Activated CD4-positive, alpha-beta T cell treated with anti-CD3 and anti-CD28 coated beads, Interleukin-2, amount 50 U/mL, for 48 hours (primary cell): Measurements from ENCODE around the gene ZNF32.
A peak's percentile ranks its signal among the peaks of the same experiment; 100 is the strongest.
"Not testable (repeated sequence)": the region's sequence is repeated elsewhere in the genome, so short reads cannot be mapped to it uniquely, and the experiment has no call there.

Experiments used
- DNase-seq, 2 experiments: peaks; one replicate each; pipeline ENCODE4 v3.0.0-alpha.2; 2020

The ZNF32 gene

DNA sequence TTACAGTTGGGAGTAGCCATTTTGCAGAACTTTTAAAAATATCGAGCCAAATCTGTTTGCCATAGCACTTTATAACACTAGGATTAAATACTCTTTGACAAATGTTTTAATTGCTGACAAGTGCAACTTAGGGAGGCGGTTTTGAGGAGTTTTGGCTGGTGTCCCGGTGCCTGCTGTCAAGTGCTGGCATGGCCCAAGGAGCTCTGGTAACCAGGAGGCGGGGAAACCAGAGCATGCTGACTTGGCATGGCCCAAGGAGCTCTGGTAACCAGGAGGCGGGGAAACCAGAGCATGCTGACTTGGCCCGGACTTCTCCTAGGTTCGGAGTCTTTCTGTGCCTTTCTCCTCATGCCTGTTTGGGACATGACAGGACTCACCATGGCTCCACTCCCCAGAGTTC lies 30.8 kb upstream of the ZNF32 start:
- DNase-seq: no peak

DNA sequence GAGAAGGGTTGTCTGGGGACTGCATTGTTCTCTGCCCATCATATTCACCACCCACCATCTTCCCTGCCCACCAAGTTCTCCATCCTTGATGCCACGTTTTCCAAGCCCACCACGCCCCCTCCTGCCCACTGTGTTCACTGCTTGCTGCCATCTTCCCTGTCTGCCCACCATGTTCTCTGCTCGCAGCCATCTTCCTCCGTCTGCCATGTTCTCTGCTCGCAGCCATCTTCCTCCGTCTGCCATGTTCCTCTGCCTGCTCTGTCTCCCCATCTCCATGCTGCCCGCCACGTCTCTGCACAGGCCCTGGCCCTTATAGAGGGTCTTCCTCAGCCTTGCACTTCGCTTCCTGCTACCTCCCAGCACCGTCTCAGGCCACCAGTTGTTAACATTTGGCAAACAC lies 30.0 kb upstream of the ZNF32 start:
- no peak for DNase-seq

DNA sequence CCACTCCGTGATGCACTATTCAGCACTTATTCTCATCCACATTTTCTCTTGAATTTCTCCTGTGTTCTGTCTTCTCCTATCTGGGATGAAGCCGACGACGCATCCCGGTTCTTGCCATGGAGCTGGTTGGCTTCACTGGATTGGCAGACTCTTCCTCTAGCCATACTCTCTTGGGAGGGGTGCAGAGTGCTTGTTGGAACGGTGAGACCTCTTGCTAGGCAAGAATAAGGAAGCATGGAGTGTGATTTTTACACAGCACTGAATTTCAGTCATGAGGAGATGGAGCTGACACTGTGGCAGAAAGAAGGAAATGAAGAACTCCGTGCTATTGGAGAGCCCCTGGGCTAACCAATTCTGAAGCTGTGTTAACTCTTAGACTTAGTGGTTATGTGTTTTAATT lies 28.2 kb upstream of the ZNF32 start:
- no peak for DNase-seq

DNA sequence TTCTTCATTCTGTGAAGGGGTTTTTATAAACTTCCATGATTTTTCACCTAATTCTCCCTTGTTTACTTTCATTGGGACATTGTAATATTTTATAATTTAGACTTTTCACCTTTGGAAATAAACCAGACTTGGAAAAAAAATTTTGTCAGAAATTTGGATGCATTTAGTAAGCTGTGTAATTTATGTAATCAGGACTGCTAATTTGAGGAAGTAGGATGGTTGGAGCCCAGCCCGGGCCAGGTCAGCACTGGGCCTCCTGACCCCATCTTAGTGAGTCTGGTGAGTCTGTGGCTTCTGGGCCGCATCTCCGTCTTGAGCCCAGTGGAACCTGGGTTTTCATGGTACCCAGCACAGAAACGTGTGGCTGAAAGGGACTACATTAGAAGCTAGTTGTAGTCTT lies 27.6 kb upstream of the ZNF32 start:
- no peak for DNase-seq

DNA sequence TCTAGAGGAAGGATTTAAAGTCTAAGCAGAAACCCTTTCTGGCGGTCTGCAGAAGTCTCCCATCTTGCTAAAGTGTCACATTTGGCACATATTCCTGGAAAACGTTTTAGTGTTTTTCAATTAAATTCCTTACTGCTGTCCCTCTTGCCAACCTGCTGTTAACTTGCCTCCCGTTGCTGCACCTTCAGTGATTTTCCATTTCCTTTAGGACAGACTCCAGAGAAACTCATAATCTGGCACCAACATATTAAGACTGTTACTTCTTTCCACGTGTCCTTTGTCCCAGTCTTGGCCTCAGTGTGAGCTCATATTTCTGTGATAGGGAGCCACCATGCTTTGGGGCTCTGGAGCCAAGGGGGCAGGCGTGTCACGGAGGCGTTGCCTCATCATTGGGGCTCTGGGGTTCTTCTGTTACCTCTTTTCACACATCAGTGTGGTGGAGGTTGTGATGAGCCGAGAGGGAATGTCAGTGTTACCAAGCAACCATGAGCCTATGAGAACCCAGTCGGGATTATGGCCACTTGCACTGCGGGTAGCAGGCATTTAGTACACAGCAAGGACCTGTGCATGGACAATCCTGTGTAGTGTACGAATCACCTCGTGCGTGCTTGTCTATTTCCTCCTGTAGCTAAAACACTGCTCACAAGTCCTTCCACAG lies 26.0 kb upstream of the ZNF32 start:
- DNase-seq: no peak

DNA sequence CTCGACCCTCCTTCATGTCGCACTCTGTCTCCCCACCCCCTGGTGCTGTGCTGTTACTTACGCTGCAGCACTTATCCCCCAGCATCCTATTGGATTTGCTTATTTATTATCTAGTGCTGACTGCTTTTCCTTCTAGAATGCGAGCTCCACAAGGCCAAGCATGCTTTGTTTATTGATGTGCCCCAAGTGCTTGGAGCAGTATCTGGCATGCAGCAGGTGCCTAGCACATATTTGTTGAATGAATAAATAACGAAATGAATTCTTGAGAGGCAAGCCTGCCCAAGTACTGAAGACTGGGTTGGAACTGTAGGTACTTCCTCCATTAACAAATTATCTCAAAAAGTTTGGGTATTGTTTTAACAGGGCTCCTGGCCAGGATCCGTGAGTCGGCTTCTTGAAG lies 24.8 kb upstream of the ZNF32 start:
- no peak for DNase-seq

DNA sequence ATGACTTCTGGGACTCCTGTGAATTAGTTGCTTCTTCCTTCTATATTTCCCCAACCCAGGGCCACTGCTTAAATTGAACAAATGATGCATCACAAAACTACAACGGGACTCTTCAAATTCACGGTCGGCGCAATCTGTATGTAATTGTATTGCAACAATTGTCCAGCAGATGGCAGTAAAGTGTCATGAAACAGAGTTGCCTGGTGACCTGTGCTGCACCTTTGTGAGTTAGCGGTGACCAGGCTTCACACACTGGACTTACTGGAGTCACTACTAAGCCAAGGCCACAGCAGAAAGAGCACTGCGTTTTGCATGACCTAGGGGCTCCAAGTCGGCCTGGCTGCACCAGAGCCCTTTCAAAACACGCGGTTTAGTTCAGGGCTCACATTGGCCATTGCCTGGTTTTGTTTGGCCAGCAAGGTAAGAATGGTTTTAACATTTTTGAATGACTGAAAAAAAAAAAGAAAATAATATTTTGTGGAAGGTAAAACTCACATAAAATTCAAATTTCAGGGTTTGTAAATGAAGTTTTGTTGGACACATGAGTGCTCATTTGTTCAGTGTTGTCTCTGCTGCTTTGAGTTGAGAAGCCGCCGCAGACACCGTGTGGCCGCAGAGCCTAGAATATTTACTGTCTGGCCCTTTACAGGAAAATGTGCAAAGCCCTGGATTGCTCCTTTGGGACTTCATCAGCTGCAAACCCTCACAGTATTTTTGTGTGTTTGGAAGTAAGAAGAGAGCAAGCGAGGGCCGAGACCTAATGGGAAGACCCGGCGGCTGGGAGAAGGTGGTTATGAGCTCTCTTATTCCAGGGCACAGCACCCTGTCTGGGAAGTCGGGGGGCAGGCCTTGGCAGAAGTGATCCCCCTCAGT lies 23.2 kb upstream of the ZNF32 start:
- DNase-seq: peak; percentile 15 to 50

DNA sequence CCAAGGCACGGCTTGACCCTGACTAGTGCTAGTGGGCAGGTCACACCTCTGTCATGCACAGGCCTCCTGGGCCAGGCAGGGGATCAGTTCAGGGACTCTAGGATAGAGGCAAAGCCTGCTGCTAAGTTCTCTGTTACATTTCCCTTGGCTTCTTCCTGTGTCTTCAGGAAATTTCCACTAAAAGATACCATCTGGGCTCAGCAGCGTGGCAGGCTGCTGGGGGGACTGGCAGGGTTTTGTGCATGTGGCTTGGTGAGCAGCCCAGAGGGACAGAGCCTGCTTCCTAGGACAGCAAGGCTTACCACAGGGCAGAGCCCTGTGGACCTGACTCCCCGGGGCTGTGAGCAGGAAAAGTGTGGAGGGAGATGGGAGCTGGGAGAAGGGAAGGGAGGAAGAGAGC lies 20.7 kb upstream of the ZNF32 start:
- no peak for DNase-seq

DNA sequence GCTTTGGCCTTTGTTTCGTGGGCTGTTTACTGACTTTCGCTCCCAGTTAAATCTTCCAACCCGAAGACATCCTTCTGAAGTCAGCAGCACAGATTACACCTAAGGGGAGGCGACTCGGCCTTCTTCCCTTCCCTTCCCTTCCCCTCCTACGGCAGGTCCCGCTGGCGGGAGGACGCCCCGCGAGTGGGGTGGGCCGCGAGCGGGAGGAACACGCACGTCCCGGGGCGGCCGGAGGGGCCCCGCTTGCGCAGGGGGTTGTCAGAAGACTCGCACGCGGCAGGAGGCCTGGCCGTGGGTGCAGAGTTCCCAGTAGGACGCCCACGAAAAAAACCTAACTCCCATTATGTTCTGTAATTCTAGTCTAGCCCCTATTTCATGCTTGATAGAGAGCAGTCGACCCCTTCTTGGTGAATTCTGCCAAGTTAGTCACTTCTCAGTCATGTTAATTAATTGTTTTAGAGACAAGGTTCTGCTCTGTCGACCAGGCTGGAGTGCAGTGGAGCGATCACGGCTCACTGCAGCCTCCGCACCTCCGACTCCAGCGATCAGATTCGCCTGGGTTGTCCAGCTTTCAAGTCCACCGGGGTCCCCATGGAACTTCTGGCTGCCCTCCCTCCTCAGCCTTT lies 19.2 kb upstream of the ZNF32 start:
- no peak for DNase-seq

DNA sequence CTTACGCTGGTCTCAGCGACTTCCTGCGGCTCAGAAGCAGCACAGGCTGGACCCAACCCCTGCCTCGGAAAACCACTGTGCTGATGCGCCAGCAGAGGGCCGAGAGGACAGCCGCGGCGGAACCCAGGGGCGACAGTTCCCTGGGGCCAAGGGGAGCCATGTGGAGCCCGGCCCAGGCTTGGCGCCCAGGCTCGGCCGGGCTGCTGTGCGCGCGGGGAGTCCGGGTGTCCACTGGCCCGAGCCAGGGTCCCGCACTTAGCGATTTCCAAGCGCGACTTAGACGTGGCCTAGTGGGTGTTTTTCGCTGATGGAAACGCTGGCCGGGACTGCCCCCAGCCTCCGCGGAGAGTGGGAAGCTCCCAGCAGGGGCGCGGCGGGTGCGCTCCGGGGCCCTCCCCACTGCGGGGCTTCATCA lies 18.6 kb upstream of the ZNF32 start:
- DNase-seq: no peak

DNA sequence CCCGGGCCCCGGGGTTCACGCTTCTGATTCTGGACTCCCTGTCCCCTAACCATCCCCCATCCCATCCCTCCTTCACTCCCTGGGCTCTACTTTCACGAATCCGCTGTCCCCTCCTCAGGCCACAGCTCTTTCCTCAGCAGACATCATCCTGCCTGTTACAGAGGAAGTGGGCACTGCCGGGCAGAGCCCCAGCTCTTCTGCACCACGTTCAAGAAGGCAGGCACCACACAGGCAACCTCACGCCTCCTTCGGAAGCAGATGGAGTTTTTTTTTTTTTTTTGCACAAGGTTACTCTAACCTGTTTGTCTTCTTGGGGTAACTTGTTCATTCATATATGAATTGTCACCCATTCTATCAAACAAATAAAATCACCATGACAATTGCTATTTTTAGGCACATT lies 17.9 kb upstream of the ZNF32 start:
- no peak for DNase-seq

DNA sequence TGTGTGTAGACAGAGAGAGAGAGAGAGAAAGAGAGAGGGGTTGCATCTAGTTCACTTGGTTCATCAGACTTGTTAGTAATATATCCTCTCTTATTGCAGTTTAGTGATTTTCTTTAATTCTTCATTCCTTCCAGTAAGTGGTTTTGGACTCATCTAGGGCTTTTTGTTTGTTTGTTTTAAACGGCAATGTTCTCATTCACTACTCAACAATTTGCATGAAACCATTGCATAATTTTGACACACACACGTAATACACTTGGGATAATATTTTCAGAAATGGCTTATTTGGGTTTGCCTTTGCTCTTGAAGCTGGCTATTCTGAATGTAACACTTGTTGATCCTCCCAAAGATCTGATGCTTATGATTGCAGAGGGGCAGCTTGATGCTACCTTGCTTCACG lies 16.4 kb upstream of the ZNF32 start:
- no peak for DNase-seq

DNA sequence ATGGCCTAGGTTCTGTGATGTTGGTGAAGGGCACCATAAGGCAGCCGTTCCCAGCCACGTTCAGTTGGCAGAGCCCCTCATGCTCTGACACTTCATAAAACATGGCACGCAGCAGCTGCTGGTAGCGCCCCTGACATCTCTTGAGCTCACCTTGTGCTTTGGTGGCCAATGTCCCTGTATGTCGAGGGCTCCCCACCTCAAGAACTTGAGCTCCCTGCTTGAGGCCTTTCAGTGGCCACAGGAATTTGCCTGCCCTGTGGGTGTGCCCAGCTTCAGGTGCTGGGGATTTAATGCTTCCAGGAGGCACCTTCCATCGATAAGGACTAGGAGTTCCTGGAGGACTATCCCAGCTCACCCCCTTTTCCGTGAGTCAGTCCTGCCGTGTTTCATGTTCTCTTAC lies 9.5 kb upstream of the ZNF32 start:
- no peak for DNase-seq

DNA sequence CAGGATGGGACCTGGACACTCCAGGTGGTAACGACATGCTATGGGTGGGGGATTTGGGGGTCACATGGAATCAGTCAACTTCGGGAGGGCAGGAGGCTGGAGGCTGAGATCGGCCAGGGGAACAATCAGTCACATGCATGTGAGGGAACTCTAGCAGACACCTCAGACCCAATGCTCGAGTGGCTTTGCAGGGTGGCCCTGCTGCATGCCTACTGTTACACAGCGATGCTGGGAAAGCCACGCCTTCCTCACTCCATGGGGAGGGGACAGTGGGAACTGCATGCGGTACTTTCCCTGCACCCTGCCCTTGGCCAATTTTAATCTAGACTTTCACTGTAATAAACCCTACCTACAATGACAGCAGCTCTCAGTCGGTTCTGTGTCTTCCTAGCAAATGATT lies 6.6 kb upstream of the ZNF32 start:
- DNase-seq: no peak

DNA sequence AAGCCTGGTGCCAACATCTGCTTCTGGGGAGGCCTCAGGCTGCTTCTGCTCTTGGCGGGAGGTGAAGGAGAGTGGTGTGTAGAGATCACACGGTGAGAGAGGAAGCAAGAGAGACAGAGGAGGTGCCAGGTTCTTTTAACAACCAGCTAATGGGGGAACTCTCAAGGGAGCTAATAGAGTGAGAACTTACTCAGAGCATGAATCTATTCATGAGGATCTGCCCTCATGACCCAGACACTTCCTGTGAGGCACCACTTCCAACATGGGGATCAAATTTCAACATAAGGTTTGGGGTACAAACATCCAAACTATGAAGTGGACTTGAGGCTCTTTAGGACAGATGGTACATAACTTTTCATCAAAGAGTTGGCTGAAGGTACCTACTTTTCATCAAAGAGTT lies 5.1 kb upstream of the ZNF32 start:
- no peak for DNase-seq

DNA sequence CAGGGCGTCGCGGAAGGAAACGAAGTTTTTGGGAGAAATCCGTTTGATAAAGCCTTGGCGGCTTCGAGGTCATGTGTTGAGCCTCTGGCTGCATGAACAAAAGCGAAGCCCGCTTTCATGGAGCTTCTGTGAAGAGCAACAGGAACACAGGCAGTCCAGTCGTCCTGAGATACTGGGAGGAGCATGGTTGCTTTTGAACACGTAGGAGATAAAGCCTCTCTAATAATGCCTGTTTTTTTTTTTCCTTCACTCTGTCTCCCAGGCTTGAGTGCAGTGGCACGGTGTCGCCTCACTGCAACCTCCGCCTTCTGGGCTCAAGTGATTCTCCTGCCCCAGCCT lies 473 bp upstream of the ZNF32 start:
- DNase-seq: no peak

DNA sequence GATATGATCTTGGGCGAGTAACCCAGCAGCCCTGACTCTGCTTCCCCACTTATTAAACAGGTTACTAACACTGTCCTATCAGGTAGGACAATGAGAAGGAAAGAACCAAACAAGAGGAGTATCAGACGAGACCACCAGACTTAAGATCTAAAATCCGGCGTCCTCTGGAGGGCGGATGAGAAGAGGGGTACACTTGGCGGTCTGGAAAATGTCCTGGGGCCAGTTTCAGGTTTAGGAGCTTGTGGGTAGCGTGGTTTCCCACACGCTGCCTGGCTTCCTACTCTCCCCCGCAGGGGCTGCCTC lies 635 bp downstream of the ZNF32 start:
- no peak for DNase-seq

DNA sequence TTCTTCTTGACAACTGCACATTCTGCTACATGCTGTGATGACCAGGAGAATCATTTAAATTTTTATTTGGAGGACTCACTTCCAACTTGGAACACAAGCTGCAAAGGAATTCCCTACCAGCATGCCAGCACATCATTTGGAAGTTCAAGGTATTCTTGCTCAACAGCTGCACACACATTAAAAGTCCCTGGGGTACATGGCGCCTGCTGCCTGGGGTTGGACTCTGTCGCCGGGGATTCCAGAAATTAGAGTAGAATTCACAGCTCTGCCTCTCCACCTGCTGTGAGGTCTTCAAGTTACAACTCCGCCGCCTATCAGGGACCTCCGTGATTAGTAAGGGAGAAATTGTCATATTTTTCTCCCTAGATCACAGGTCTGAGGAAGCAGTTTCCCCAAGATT lies 1.1 kb downstream of the ZNF32 start:
- no peak for DNase-seq

DNA sequence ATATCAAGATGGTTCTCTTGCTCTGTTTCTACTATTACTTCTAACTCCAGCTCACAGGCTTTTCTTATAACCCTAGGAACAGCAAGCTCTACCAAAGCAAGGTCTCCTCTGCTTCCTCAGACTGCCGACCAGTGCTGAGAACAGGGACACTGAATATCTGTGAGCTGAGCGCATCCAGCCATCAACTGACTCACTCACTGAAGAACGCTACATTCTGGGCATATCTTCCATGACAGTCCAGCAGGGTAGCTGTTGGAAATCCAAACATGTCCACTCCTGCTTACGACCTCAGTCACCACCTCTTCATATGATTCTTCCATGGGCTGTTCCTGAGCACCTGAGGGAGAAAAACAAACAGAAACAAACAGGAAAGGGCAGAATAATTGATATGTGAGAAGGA lies 2.8 kb downstream of the ZNF32 start:
- no peak for DNase-seq

DNA sequence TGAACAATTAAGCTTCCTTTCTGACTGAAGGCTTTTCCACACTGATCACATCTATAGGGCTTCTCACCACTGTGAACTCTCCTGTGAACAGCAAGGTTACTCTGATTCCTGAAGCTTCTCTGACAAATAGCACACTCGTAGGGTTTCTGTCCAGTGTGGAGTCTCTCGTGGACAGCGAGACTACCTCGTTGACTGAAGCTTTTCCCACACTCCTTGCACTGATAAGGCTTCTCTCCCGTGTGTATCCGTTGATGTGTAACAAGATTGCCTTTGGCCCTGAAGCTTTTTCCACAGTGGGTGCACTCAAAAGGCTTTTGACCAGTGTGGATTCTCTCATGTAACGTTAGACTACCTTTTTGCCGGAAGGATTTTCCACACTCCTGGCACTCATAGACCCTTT lies 4.4 kb downstream of the ZNF32 start:
- DNase-seq: no peak

DNA sequence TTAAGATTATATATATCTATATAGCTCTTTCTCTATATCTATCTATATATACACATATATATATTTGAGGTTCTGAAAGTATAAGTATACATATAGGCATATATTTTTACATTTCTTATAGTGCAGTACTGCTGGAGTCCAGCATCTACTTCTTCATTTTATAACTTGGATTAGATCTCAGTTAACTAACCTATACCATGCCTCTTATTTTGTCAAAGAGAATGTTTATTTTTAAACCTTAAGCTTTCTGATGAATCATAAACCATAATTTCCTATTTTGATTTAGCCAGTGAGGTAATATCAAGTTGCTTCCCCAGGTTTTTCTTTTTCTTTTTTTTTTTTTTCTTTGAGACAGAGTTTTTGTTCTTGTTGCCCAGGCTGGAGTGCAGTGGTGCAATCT lies 8.1 kb downstream of the ZNF32 start:
- DNase-seq: no peak

DNA sequence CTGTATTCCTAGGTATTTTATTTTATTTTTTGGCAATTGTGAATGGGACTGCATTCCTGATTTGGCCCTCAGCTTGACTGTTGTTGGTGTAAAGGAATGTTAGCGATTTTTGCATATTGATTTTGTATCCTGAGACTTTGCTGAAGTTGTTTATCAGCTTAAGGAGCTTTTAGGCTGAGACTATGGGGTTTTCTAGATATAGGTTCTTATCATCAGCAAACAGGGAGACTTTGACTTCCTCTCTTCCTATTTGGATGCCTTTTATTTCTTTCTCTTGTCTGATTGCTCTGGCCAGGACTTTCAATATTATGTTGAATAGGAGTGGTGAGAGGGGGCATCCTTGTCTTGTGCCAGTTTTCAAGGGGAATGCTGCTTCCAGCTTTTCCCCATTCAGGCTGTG lies 12.9 kb downstream of the ZNF32 start:
- DNase-seq: not testable (repeated sequence)

DNA sequence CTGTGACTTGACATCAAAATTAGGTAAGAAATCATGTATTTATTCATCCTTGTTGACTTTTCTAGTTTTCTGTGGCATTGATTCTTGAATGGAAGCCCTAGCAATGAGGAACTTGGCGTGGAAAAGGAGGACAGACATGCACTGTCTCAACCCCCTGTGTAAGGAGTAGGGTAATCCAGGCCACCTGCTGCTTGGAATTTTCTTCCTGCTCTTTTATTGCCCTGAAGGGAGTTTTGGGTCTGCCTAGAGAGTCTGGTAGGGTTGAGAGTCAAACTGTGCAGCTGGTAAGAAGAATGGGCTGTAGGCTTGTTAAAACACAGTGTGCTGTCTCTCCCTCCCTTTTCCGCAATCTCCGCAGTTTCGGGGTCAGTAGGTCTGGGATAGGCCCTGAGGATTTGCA lies 19.7 kb downstream of the ZNF32 start:
- DNase-seq: no peak

DNA sequence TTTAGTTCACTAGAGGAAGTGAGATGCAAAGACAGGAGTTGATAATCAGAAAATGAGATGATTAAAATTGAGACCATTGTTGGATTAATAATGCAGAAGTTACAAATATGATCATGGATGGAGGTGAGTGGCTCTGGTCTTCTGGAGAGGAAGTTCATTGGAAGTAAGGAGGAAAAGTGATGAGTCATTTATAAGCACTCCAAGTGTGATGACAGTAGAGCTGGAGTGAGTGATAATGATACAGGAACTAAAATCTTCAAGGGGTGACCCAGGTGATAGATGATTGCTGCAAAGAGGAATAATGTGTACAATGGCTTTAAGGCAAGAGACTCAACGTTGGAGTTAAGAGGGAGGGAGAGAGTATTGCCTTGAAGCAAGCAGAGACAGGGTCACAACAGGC lies 20.7 kb downstream of the ZNF32 start:
- DNase-seq: no peak

DNA sequence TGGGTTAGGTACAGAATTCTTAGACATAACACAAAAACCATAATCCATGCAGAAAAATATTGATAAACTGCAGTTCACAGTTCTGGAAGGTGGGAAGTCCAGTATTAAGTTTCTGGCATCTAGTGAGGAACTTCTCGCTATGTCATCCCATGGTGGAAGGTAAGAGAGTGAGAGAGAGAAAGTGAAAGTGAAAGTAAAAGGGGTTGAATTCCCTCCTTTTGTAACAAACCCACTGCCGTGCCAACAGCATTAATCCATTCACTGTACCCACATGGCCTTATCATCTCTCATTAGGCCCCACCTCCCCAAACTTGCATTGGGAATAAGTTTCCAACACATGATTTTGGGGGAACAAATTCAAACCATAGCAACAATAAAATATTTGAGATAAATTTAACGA lies 25.3 kb downstream of the ZNF32 start:
- no peak for DNase-seq
